VCaP (cell line): ENCODE measurements around the gene PAK6.
A peak's percentile ranks its signal among the peaks of the same experiment; 100 is the strongest.

Source experiments
- H3K27ac ChIP-seq: fragments of 450-650 bp; 2 replicates; pipeline ENCODE4 v1.5.1; 2017
- CTCF ChIP-seq: fragments of 450-650 bp; conservative IDR thresholded peaks from 2 replicates; pipeline ENCODE4 v1.5.1; 2017; ENCODE audit warnings: mild to moderate bottlenecking, moderate library complexity

Gene PAK6

GRCh38 chr15:40320931-40321371 is 82.1 kb downstream of the PAK6 start:
- peak; percentile 91 for TF ChIP-seq CTCF
- H3K27ac ChIP-seq = no peak overlapping the region

GRCh38 chr15:40322531-40323238 is 83.8 kb downstream of the PAK6 start:
- peak overlapping the region; percentile 80 for H3K27ac ChIP-seq
- no peak for TF ChIP-seq CTCF

- H3K27ac ChIP-seq = peak within 1 kb of the TSS; percentile 80
- TF ChIP-seq CTCF = peak; percentile 54
Observed at GRCh38 chr15:40323239-40323952, 84.5 kb downstream of the PAK6 start, which contains the start of gene INAFM2. TSS of gene INAFM2 (plus strand) at chr15:40323692. CDS start at chr15:40324056, 364 bp downstream.

GRCh38 chr15:40323953-40324937 is 85.4 kb downstream of the PAK6 start:
- TF ChIP-seq CTCF = no peak
- H3K27ac ChIP-seq = peak overlapping the region; percentile 80

- no peak for TF ChIP-seq CTCF
Observed at GRCh38 chr15:40325188-40325587, 86.3 kb downstream of the PAK6 start.

GRCh38 chr15:40325700-40326099 is 86.8 kb downstream of the PAK6 start:
- no peak for TF ChIP-seq CTCF
- H3K27ac ChIP-seq = no peak overlapping the region; the same call in 1 of the 2 replicates

More at GRCh38 chr15:40325188-40325587, 86.3 kb downstream of the PAK6 start:
- peak overlapping the region; percentile 80; the same call in 1 of the 2 replicates for H3K27ac ChIP-seq
